Measurements from ENCODE around the gene LRRC10. TPM values are rescaled to one million over a fixed set of nuclear protein-coding genes. Genes with fewer than 3 reads are reported as not detected.
A peak's percentile ranks its signal among the peaks of the same experiment; 100 is the strongest.

Gene LRRC10
- total and polyA plus RNA-seq, 2 donors (not counting 3 experiments of a cell fraction or from before 2014, with no cell fraction given): not detected

DNA sequence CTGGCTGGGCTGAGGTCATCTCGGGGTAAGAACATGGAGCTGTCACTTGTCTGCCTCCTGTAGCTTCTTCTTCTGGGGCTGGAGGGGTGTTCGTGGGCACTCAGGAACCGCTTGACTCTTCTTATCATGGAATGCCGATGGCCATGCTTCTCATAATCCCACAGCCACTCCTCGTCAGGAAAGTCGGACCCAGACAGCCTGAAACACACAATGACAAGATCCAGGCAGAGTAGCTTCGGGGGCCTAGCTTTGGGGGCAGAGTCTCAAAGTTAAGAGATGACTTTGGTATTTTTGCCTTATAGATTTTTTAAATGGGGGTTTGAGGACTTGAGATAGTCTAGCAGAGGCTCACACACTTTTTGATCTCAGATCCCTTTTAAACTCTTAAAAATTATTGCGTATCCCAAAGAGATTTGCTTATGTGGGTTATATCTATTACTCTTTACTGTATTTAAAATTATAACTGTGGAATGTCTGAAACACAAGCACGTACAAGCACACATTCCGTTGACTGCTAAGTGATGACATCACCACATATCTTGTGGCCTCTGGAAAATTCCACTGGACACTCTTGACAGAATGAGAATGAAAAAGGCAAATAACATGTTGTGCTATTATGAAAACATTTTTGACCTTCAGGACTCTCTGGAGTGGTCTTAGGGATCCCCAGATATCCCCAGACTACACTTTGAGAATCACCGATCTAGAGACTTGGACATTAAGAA, 45.1 kb upstream of the LRRC10 start:
- CTCF ChIA-PET: interaction anchor here (1.1 kb wide), 1 partner anchor 17 kb away, joined by 4 read pairs; no protein-coding TSS in a partner anchor
- Histone ChIP-seq H3K4me2 (ENCODE audit: insufficient read depth, low read length) (no peak overlapping the region), H2AFZ (ENCODE audit: low read depth, low read length) (no peak overlapping the region), H3K79me2 (ENCODE audit: control insufficient read depth, insufficient read depth, low read length) (no peaks in the 10 kb centered on the region), H3K36me3 (ENCODE audit: control insufficient read depth in 2 of 2, extremely low read depth in 1 of 2, insufficient read depth in 2 of 2, low read length in 2 of 2) (no peaks in the 10 kb centered on the region), H3K9ac (replicated peaks; ENCODE audit: extremely low read depth, insufficient read depth, low read length) (no peak overlapping the region), H3K4me1 (ENCODE audit: control insufficient read depth, extremely low read depth, insufficient read depth, low read length) (no peaks in the 10 kb centered on the region), H3K9me3 (replicated peaks; ENCODE audit: control insufficient read depth, insufficient read depth, low read length) (no peaks in the 10 kb centered on the region), H3K4me3 (replicated peaks in 1 of 3; ENCODE audit: insufficient read depth in 1 of 3, low read depth in 1 of 3, low read length in 3 of 3) (no peak overlapping the region), H3K27ac (ENCODE audit: insufficient read depth, low read depth, low read length) (no peak overlapping the region), H3K27me3 (ENCODE audit: control insufficient read depth in 2 of 2, insufficient read depth in 2 of 2, low read length in 2 of 2) (peaks cover 0 to 7% of the 10 kb centered on the region in 2 experiments), H4K20me1 (replicated peaks; ENCODE audit: control insufficient read depth, extremely low read depth, insufficient read depth, low read length) (no peaks in the 10 kb centered on the region), H3K9me1 (replicated peaks; ENCODE audit: control insufficient read depth, extremely low read depth, insufficient read depth, low read length) (no peaks in the 10 kb centered on the region)
- FAIRE-seq (no peak), DNase-seq (ENCODE audit: low read depth, low spot score) (peak; percentile 32)
- BruUV-seq (replicated peaks): no TSS peak
- intact Hi-C loops (cut with micrococcal nuclease): no loop called here
- TF ChIP-seq FOS (IDR thresholded peaks at IDR 0.05; ENCODE audit: borderline replicate concordance, insufficient read depth, low read length): no peak
- TF ChIP-seq, protein P1, sequence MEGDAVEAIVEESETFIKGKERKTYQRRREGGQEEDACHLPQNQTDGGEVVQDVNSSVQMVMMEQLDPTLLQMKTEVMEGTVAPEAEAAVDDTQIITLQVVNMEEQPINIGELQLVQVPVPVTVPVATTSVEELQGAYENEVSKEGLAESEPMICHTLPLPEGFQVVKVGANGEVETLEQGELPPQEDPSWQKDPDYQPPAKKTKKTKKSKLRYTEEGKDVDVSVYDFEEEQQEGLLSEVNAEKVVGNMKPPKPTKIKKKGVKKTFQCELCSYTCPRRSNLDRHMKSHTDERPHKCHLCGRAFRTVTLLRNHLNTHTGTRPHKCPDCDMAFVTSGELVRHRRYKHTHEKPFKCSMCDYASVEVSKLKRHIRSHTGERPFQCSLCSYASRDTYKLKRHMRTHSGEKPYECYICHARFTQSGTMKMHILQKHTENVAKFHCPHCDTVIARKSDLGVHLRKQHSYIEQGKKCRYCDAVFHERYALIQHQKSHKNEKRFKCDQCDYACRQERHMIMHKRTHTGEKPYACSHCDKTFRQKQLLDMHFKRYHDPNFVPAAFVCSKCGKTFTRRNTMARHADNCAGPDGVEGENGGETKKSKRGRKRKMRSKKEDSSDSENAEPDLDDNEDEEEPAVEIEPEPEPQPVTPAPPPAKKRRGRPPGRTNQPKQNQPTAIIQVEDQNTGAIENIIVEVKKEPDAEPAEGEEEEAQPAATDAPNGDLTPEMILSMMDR (IDR thresholded peaks at IDR 0.05; ENCODE audit: extremely low read depth in 1 of 2, insufficient read depth in 1 of 2, low read depth in 1 of 2, low read length in 2 of 2): no peak
- no peak for TF ChIP-seq POLR2A (IDR thresholded peaks at IDR 0.05; ENCODE audit: low read depth, low read length)
- TF ChIP-seq GATA2 (IDR thresholded peaks at IDR 0.05; ENCODE audit: insufficient read depth, insufficient read length, low read depth, low read length): no peak
- TF ChIP-seq EZH2 (IDR thresholded peaks at IDR 0.05; ENCODE audit: borderline replicate concordance, low read depth, low read length, severe bottlenecking): no peak
- POLR2A ChIA-PET: no interaction called here
- dilution Hi-C loops (cut with MboI; ENCODE audit: extremely low pct_ligation_motif_present, low sequenced_read_pairs): no loop called here

All from endothelial cell of umbilical vein (primary cell).